22Rv1 (cell line): ENCODE results near the gene ANKRD36B.
"Not testable (repeated sequence)": the region's sequence is repeated elsewhere in the genome, so short reads cannot be mapped to it uniquely, and the experiment has no call there.

ENCODE experiments used
- H3K27ac ChIP-seq: fragments of 450-650 bp; 2 replicates; pipeline ENCODE4 v1.5.1; 2017
- ZFX ChIP-seq: fragments of 450-650 bp; IDR thresholded peaks from 2 replicates; pipeline ENCODE4 v1.6.1; 2017; ENCODE audit warnings: antibody characterized with exemption, borderline replicate concordance
- TF ChIP-seq, protein P1 (sequence below): fragments of 450-650 bp; IDR thresholded peaks from 2 replicates; pipeline ENCODE4 v1.5.1; 2017; ENCODE audit warnings: mild to moderate bottlenecking

Gene ANKRD36B

DNA sequence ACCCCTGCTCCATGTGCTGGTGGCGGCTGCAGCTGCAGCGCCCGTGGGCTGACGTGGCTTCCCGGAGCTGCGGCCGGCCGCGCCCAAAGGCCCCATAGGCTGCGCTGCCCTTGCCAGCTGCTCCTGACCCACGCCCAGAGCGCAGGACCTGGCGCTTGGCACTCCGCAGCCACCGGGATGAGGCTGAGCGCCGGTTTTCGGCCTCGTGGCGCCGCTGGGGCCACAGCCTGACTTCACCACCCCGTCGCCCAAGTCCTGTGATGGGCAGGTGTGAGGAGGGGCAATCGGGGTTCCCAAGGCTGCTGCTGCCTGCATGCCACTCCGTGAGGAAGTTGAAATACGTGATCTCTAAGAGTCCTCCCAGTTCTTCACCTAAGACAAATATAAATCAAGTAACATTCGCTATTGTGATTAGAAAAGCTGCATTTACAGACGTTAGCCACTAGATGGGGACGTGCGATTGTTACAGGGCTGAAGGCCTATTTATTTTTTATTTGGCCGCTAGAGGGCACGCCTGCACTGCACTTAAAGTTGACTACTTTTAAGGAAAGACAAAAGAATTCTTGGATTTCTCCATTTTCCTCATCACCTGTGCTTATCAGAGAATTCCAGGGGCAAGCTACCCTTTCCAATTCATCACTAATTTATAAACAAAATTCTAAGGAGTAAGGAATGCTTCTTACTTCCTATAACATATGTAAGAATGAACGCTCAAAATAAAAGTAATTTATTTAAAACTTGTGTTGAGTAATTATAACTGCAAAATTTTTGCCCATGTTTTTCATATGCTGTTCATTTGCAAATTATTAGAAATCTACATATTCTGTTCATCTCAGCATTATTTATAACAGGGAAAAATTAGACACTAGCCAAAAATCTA is 1.1 kb upstream of the ANKRD36B start:
- H3K27ac ChIP-seq, result peak overlapping the region; percentile 94
- TF ChIP-seq, protein P1, sequence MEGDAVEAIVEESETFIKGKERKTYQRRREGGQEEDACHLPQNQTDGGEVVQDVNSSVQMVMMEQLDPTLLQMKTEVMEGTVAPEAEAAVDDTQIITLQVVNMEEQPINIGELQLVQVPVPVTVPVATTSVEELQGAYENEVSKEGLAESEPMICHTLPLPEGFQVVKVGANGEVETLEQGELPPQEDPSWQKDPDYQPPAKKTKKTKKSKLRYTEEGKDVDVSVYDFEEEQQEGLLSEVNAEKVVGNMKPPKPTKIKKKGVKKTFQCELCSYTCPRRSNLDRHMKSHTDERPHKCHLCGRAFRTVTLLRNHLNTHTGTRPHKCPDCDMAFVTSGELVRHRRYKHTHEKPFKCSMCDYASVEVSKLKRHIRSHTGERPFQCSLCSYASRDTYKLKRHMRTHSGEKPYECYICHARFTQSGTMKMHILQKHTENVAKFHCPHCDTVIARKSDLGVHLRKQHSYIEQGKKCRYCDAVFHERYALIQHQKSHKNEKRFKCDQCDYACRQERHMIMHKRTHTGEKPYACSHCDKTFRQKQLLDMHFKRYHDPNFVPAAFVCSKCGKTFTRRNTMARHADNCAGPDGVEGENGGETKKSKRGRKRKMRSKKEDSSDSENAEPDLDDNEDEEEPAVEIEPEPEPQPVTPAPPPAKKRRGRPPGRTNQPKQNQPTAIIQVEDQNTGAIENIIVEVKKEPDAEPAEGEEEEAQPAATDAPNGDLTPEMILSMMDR, result peak; percentile 96

DNA sequence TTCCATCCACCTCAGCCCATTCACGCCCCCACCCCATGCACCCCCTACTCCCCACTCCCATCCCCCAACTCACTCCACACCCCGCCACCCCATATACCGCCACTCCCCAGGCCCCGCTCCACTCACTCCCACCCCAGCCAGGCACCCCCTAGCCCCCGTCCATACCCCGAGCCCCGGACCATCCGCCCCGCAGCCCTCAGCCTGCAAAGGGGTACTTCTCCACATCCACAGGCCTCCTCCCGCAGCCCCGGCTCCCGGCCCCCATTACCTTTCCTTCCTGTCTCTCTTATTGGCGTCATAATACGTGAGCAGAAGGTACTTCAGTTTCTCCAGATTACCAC is 450 bp downstream of the ANKRD36B start:
- peak overlapping the region; percentile 94 for H3K27ac ChIP-seq

DNA sequence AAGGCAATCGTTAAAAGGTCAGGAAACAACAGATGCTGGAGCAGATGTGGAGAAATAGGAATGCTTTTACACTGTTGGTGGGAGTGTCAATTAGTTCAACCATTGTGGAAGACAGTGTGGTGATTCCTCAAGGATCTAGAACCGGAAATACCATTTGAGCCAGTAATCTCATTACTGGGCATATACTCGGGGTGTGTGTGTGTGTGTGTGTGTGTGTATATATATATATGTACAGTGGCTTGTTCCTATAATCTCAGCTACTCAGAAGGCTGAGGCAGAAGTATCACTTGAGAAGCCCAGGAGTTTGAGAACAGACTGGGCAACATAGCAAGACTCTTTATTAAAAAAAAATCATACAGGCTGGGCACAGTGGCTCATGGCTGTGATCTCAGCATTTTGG is 24.0 kb downstream of the ANKRD36B start:
- not testable (repeated sequence) for H3K27ac ChIP-seq

DNA sequence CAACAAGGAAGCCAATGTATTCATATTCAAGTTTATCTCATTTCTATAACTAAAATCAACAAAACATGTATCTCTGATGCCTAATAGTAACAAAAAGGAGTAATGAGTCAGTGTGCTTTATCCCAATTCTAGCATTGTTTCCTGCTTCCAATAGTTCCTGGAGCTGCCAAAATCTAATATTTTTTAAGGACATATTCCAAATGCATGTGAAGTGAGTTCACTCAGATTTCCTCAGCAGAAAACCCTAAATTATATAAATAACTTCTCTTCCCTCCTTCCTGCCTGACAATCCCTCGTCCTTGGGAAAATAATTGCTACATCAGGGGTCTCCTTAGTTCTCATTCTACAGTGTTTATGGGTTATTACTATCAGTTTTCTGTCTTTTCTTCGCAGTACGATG is 37.3 kb downstream of the ANKRD36B start:
- not testable (repeated sequence) for H3K27ac ChIP-seq

DNA sequence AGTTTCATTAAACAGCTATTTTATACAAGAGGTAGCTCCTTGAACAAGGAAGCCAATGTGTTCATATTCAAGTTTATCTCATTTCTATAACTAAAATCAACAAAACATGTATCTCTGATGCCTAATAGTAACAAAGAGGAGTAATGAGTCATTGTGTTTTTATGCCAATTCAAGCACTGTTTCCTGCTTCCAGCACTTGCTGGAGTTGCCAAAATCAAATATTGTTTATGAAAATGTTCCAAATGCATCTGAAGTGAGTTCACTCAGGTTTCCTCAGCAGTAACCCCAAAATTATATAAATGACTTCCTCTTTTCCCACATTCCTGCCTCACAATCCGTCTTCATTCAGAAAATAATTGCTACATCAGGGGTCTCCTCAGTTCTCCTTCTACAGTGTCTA is 39.2 kb downstream of the ANKRD36B start:
- H3K27ac ChIP-seq, result not testable (repeated sequence)

DNA sequence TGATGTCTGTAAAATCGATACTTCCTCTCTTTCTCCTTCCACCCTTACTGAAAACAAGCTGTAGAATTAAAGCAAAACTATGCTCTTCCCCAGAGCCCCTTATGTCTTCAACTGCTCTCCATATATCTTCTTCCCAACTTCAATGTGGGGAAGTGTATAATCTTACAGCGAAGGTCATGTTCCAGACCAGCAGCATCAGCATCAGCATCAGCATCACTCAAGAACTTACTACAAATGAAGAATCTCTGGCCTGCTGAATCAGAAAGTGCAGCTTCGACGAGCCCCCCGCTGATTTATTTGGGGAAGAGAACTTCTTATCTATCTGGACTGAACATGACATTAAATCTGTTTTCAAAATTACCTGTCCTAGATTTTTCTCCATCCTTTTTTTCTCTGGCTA is 40.6 kb downstream of the ANKRD36B start:
- H3K27ac ChIP-seq, result not testable (repeated sequence)

DNA sequence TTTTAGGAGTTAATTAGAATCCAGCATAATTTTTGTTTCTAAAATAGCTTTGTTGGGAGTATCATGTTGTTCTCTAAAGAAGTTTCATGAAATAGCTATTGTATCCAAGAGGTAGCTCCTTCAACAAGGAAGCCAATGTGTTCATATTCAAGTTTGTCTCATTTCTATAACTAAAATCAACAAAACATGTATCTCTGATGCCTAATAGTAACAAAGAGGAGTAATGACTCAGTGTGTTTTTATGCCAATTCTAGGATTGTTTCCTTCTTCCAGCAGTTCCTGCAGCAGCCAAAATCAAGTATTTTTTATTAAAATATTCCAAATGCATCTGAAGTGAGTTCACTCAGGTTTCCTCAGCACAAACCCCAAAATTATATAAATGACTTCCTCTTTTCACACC is 41.1 kb downstream of the ANKRD36B start:
- not testable (repeated sequence) for H3K27ac ChIP-seq

DNA sequence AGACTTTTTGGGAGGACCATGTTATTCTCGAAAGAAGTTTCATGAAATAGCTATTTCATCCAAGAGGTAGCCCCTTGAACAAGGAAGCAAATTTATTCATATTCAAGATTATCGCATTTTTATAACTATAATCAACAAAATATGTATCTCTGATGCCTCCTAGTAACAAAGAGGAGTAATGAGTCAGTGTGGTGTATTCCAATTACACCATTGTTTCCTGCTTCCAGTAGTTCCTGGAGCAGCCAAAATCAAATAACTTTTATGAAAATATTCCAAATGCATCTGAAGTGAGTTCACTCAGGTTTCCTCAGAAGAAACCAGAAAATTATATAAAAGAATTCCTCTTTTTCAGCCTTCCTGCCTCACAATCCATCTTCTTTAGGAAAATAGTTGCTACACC is 43.0 kb downstream of the ANKRD36B start:
- TF ChIP-seq ZFX, result no peak
- TF ChIP-seq, protein P1, result no peak
- H3K27ac ChIP-seq, result no peak overlapping the region

DNA sequence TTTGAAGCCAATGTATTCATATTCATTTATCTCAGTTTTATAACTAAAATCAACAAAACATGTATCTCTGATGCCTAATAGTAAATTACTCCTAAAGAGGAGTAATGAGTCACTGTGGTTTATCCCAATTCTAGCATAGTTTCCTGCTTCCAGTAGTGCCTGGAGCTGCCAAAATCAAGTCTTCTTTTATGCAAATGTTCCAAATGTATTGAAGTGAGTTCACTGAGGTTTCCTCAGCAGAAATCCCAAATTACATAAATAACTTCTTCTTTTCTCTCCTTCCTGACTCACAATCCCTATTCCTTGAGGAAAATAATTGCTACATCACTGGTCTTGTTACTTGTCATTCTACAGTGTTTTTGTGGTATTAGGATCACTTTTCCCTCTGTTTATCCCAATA is 44.8 kb downstream of the ANKRD36B start:
- H3K27ac ChIP-seq, result not testable (repeated sequence)

DNA sequence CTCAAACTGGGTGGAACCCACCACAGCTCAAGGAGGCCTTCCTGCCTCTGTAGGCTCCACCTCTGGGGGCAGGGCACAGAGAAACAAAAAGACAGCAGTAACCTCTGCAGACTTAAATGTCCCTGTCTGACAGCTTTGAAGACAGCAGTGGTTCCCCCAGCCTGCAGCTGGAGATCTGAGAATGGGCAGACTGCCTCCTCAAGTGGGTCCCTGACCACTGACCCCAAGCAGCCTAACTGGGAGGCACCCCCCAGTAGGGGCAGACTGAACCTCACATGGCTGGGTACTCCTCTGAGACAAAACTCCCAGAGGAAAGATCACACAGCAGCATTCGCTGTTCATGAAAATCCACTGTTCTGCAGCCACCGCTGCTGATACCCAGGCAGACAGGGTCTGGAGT is 63.8 kb downstream of the ANKRD36B start:
- H3K27ac ChIP-seq, result not testable (repeated sequence)

DNA sequence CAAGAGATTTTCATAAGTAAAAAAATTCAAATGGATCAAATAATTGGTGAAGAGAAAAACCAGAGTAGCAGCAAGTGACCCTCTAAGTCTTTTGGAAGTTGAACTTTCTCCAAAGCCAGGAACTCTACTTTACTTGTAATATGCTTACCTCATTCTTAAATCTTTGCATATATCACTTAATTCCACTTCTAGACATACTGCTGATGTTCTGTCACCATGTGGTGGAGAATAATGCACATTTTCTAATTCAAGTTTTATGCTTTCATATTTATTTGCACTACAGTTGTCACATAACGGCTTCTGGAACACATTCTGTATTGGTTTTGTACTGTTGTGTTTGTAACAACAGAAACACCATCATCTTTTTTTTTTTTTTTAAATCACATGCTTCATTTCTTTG is 65.9 kb downstream of the ANKRD36B start:
- H3K27ac ChIP-seq, result not testable (repeated sequence)

DNA sequence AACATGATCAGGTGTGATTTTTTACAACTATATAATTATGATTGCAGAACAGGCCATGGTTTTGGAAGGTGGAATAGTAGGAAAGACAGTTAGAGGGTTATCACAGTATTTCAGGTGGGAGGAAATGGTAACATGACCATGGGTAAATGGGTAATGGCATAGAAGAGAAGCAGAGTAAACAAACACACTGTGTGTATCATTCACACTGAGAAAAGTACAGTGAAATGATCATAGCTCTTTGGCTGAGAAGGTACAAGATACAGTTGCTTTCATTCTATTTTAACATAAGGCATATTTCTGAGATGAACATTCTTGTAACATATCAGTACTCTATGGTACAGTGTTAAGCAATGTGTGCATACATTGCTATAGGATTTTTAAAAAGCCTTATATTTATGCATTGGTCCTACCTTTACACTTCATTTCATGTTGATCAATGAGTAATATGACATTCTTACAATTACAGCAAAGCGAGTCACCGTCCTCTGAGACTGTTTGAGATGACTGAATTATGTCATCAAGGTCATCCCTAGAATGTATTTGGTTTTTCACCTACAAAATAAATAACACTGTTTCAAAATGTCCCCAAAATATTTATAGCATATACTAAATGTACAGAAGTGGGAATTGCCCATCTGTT is 66.6 kb downstream of the ANKRD36B start:
- H3K27ac ChIP-seq, result not testable (repeated sequence)

DNA sequence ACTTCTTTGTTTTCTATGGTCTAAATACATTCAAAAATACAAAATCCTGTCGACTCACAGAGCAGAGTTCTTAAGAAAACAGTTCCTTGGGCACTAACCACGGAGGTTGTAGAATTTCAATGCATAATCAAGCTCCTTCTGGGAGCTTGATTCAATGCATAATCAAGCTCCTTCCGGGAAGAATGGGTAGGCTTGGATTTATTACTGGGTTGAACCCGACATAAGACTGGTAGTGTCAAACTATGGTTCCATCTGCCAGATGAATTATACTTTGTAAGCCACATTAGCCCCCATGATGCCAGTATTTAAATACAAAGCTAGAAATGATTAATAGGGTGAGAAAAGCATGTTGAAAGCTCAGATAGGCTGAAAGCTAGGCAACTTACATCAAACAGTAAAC is 94.0 kb downstream of the ANKRD36B start:
- H3K27ac ChIP-seq, result not testable (repeated sequence)

DNA sequence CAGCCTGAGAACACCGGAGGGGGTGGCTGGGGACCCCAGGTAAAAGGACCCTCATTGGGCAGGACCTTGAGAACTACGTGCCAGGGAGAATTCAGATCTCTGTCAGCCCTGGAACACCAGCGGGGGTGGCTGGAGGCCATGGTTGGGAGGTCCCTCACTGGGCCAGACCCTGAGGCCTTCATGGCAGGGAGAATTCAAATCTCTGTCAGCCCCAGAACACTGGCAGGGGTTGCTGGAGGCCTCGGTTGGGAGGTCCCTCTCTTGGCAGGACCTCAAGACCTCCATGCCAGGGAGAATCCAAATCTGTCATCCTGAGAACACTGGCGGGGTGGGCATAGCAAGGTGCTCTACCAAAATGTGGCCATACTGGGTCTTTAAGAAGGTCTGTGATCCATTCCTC is 99.5 kb downstream of the ANKRD36B start:
- H3K27ac ChIP-seq, result not testable (repeated sequence)
